Measurements from ENCODE around the gene CAND2. TPM values are rescaled to one million over a fixed set of nuclear protein-coding genes. Genes with fewer than 3 reads are reported as not detected.

Gene CAND2
- total RNA-seq, 2 donors from 2014 or later = 3.6 to 6.6 TPM

GRCh38 chr3:12751571-12751970, 44.9 kb upstream of the CAND2 start:
- H3K36me3 ChIP-seq (replicated peaks in 1 of 2; ENCODE audit: insufficient read depth in 1 of 2, low read depth in 2 of 2) = no peaks in the 10 kb centered on the region
- H3K4me3 ChIP-seq = no peak overlapping the region
- H3K27ac ChIP-seq = no peak overlapping the region
- H3K27me3 ChIP-seq = no peaks in the 10 kb centered on the region
- no peaks in the 10 kb centered on the region for H3K9me3 ChIP-seq
- 84 to 87% methylated on average over 5 of the region's 5 CpGs for WGBS, 2 donors
- ATAC-seq (no peak), DNase-seq (no peak)
- peaks cover 8% of the 10 kb centered on the region for H3K4me1 ChIP-seq
- TF ChIP-seq, protein P1, sequence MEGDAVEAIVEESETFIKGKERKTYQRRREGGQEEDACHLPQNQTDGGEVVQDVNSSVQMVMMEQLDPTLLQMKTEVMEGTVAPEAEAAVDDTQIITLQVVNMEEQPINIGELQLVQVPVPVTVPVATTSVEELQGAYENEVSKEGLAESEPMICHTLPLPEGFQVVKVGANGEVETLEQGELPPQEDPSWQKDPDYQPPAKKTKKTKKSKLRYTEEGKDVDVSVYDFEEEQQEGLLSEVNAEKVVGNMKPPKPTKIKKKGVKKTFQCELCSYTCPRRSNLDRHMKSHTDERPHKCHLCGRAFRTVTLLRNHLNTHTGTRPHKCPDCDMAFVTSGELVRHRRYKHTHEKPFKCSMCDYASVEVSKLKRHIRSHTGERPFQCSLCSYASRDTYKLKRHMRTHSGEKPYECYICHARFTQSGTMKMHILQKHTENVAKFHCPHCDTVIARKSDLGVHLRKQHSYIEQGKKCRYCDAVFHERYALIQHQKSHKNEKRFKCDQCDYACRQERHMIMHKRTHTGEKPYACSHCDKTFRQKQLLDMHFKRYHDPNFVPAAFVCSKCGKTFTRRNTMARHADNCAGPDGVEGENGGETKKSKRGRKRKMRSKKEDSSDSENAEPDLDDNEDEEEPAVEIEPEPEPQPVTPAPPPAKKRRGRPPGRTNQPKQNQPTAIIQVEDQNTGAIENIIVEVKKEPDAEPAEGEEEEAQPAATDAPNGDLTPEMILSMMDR (IDR thresholded peaks at IDR 0.05) = no peak
- TF ChIP-seq POLR2A (IDR thresholded peaks at IDR 0.05) = no peak
- intact Hi-C loops (cut with DNase I) = no loop called here

- no peak overlapping the region for H3K4me3 ChIP-seq
- no peak for ATAC-seq
- intact Hi-C loops (cut with DNase I) = no loop called here
- no peak for DNase-seq
- H3K27me3 ChIP-seq = no peaks in the 10 kb centered on the region
- TF ChIP-seq, protein P1 (IDR thresholded peaks at IDR 0.05) = no peak
- TF ChIP-seq POLR2A (IDR thresholded peaks at IDR 0.05) = no peak
- no peaks in the 10 kb centered on the region for H3K9me3 ChIP-seq
- H3K36me3 ChIP-seq (replicated peaks in 1 of 2; ENCODE audit: insufficient read depth in 1 of 2, low read depth in 2 of 2) = no peaks in the 10 kb centered on the region
- H3K4me1 ChIP-seq = peaks cover 8% of the 10 kb centered on the region
- 48 to 60% methylated on average over 3 of the region's 3 CpGs for WGBS, 2 donors
- H3K27ac ChIP-seq = no peak overlapping the region
These were observed 44.4 kb upstream of the CAND2 start for GRCh38 chr3:12752102-12752501.

DNA sequence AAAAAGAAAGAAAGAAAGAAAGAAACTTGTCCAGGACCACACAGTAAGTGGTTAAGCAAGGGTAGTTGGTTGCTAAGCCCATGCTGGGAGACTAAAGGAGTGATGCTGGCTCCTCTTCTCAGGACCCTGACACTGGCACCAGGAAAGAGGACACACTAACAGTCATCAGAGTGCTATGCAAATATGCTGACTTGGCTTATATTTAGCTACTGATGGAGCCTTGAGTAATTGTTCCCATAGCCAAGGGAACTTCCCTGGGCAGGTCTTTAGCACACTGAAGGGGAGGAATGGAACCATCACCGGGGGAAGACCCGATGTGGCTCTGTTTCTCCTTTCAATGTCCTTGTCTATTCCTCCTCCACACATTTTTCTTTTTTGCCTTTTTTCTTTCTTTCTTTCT, 43.7 kb upstream of the CAND2 start:
- Histone ChIP-seq H3K4me3 (no peak overlapping the region), H3K4me1 (peaks cover 8% of the 10 kb centered on the region), H3K27ac (no peak overlapping the region), H3K9me3 (no peaks in the 10 kb centered on the region), H3K27me3 (no peaks in the 10 kb centered on the region), H3K36me3 (replicated peaks in 1 of 2; ENCODE audit: insufficient read depth in 1 of 2, low read depth in 2 of 2) (no peaks in the 10 kb centered on the region)
- TF ChIP-seq, protein P1 (IDR thresholded peaks at IDR 0.05) = no peak
- TF ChIP-seq POLR2A (IDR thresholded peaks at IDR 0.05) = no peak
- intact Hi-C loops (cut with DNase I) = no loop called here
- 70 to 86% methylated on average over 2 of the region's 2 CpGs for WGBS, 2 donors
- DNase-seq (no peak), ATAC-seq (no peak)

DNA sequence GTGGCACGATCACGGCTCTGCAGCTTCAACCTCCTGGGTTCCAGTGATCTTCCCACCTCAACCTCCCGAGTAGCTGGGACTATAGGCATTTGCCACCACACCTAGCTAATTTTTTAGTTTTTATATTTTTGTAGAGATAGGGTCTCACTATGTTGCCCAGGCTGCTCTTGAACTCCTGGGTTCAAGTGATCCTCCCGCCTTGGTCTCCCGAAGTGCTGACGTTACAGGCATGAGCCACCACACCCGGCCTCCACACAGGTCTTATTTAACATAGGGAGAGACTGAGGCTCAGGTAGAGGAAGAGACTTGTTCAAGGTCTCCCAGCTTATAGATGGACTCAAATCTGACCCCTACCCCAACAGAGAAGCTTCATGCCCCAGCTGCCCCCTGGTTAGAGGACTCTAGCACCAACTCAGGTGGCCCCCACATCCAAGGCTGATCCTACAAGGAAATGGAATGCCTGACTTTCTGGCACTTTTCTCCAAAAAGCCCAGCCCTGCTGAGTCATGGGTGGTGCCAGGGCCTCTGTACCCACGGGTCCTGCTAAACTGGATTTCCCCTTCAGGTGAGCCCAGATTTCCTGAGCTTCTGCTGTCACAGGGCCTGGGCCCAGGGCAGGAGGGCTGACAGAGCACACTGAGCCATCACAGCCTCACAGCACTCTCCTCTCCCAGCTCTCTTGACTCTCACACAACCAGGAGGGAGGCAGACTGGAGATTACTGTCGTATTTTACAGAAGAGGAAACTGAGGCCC, 43.0 kb upstream of the CAND2 start:
- Histone ChIP-seq H3K9me3 (no peaks in the 10 kb centered on the region), H3K4me3 (no peak overlapping the region), H3K36me3 (replicated peaks in 1 of 2; ENCODE audit: insufficient read depth in 1 of 2, low read depth in 2 of 2) (no peaks in the 10 kb centered on the region), H3K4me1 (peaks cover 8% of the 10 kb centered on the region), H3K27me3 (no peaks in the 10 kb centered on the region), H3K27ac (no peak overlapping the region)
- intact Hi-C loops (cut with DNase I) = no loop called here
- ATAC-seq = no peak
- 77 to 89% methylated on average over 8 to 9 of the region's 9 CpGs for WGBS, 2 donors
- no peak for TF ChIP-seq POLR2A (IDR thresholded peaks at IDR 0.05)
- TF ChIP-seq, protein P1 (IDR thresholded peaks at IDR 0.05) = no peak
- DNase-seq = no peak

DNA sequence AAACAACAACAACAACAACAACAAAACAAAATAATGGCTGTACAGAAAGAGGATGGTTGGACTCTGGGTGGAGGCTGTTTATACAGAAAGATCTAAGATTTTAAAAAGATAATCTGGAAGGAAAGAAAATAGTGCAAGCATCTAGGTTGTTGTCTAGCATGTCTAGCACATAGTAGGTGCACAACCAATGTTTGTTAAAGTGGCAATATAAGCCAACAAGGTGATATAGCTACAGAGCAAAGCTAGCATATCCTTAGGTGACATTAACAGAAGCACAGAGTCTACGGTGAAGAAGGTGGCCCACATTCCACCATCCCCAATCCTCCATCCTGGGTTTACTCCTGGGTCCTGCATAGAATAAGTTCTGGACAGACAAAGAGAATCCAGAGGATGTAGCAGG, 42.2 kb upstream of the CAND2 start:
- H3K4me3 ChIP-seq = no peak overlapping the region
- peaks cover 8% of the 10 kb centered on the region for H3K4me1 ChIP-seq
- H3K36me3 ChIP-seq (replicated peaks in 1 of 2; ENCODE audit: insufficient read depth in 1 of 2, low read depth in 2 of 2) = no peaks in the 10 kb centered on the region
- H3K27ac ChIP-seq = no peak overlapping the region
- DNase-seq (no peak), ATAC-seq (no peak)
- 92 to 94% methylated on average over 1 of the region's 1 CpG for WGBS, 2 donors
- no peak for TF ChIP-seq POLR2A (IDR thresholded peaks at IDR 0.05)
- TF ChIP-seq, protein P1 (IDR thresholded peaks at IDR 0.05) = no peak
- no peaks in the 10 kb centered on the region for H3K9me3 ChIP-seq
- H3K27me3 ChIP-seq = no peaks in the 10 kb centered on the region
- intact Hi-C loops (cut with DNase I) = no loop called here

Measured in body of pancreas (tissue), 4 donors.